HG03354 (cell line): ENCODE measurements around the gene ERBB4.
"Not testable (repeated sequence)": the region's sequence is repeated elsewhere in the genome, so short reads cannot be mapped to it uniquely, and the experiment has no call there.

Source experiments
- ATAC-seq: cut with Tn5 transposase; IDR thresholded peaks from one replicate; pipeline ENCODE4 v1.9.1; 2021; ENCODE audit warnings: mild to moderate bottlenecking; ENCODE audit not compliant: unreplicated experiment, poor library complexity, severe bottlenecking

The ERBB4 gene

DNA sequence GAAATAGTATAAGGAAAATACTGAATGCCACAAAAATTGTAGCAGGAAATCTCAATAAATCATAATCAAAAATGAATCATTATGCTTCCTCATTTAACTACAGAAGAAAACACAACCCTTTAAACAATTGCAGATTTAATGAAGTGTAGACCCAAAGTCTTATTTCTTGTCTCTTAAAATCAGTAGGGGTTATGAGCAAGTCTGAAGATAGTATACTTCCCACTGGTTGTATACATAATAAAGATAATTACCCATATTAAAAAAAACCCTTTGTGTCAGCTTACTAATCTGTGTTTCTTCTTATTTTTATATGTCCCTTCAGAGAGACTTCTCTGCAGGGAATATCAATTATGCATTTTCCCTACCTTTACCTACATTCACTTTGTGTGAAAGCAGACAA, 504.7 kb downstream of the ERBB4 start:
- no peak for ATAC-seq

- ATAC-seq: no peak
Observed at GRCh38 chr2:212032536-212033219, 505.9 kb downstream of the ERBB4 start.

- ATAC-seq: no peak
Observed at GRCh38 chr2:212032032-212032431, 506.6 kb downstream of the ERBB4 start.

- ATAC-seq: no peak
Observed at GRCh38 chr2:212030709-212031108, 507.9 kb downstream of the ERBB4 start.

GRCh38 chr2:212028798-212029394, 509.7 kb downstream of the ERBB4 start:
- ATAC-seq: no peak

DNA sequence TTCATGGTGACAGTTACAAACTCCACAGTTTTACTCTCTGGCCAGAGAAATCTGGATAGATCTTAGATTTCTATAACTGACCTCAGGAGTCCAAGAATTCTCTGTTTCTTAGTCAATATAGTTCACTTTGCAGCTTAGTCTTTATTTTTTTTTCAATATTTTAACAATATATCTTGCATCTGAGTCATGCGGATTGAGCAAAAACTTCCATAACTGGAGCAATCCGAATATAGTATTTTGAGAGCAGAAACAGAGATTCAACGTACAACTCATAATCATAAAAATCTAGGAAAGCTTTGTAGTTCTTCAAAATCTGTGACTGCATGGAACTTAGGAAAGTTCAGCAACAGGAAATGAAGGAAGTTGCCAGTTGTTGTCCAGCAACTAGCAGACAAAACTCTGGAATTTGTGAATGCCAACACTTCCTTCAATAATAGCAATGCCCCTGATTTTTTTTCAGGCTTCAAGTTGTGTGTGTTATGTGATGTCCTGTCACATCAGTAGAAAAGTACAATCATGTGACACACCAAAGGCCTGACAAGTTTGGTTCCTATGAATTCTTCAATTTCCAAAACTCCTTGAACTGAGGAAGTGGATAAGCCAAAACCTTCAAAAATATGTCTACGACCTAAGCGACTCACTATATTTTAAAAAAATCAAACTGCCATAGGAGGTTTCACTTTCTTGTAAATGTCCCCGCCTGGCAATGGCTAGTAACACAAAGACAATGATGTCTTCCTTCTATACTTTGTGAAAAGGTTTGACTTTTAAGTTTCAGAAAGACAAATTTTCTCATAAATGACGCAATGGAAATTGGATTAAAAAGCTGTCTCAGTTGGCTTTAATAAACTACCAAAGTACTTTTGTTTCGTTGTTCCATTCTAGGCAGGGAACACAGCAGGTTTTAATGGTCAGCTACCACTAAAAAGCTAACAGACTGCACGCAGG, 510.6 kb downstream of the ERBB4 start:
- ATAC-seq: no peak

- no peak for ATAC-seq
Observed at GRCh38 chr2:212024040-212024439, 514.6 kb downstream of the ERBB4 start.

- ATAC-seq: no peak
Observed at GRCh38 chr2:212022966-212023365, 515.6 kb downstream of the ERBB4 start.

- ATAC-seq: no peak
Observed at GRCh38 chr2:212021947-212022346, 516.7 kb downstream of the ERBB4 start.

- ATAC-seq: no peak
Observed at GRCh38 chr2:212015588-212015987, 523.0 kb downstream of the ERBB4 start.

- no peak for ATAC-seq
Observed at GRCh38 chr2:212013626-212014025, 525.0 kb downstream of the ERBB4 start.

DNA sequence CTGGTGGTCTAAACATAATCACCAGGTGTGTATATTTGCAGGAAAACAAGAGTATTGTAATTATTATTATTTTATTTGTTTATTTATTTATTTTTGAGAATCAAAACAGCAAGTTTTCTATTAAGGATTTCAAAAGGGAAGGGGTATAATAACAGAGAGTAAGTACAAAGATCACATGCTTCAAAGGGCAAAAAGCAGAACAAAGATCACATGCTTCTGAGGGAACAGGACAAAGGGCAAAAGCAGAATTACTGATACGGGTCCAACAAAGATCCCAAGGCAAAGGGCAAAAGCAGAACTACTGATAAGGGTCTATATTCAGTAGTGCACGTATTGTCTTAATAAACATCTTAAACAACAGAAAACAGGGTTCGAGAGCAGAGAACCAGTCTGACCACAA, 528.3 kb downstream of the ERBB4 start:
- ATAC-seq: not testable (repeated sequence)

GRCh38 chr2:212007972-212008371, 530.6 kb downstream of the ERBB4 start:
- no peak for ATAC-seq

DNA sequence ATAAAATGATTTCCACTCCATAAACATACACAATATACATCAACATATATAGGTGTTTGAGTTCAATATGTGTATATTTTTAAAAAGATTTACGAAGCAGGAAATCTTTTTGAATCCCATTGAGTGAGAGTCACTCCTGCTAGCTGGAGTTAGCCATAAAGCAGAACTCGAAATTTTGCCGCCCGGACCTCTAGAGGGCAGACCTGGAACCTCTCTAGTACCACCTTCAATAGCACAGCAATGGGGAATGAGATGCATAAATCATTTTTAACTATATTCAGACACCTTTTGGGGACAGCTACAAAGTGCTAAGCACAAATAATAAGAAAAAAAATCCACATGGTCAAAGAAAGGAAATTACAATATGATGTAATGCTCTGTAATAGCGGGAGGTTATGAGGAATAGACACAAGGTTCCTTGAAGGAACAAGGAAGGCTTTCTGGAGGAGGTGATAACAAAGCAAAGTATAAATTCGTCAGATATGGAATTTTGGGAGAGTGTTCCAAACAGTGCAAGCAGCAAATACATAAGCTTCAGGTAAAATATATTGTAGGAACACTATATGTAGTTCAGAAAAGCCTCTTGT, 533.4 kb downstream of the ERBB4 start:
- peak; percentile 85 for ATAC-seq

DNA sequence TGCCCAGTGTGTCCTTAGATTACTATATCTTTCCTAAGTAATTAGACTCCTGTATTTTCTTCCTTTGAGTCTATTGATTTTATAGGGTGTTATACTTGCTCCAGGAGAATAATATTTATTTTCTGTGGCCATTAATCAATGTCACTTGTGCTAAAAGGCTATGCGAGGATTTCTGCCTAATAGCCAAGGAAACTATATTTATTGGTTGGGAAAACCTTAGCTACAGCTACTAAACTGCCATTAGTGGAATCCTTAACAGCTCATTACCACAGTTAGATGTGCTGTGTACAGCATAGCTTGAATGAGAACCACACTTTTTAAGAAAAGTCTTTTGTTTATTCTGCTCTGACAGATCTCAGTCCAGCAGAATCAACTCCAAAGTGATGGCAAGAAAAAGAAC, 537.3 kb downstream of the ERBB4 start:
- ATAC-seq: no peak

GRCh38 chr2:211996857-211997256, 541.7 kb downstream of the ERBB4 start:
- no peak for ATAC-seq

- no peak for ATAC-seq
Observed at GRCh38 chr2:211994806-211995205, 543.8 kb downstream of the ERBB4 start.

DNA sequence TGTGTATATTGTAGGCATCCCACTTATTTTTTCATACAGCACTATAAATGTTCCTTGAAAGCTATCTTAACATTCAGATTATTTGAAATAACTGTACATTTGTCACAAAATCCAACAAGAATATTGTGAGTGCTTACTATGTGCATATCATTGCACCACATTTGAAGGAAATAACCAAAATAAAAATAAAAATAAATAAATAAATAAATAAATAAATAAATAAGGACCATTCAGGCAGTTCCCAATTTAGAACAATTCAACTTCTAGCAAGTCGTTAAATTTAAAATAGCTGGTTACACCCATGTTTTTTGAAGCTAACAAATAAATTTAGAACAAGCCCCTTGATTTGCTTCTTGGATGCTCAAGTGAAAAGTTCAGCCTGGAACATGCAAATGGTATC, 548.3 kb downstream of the ERBB4 start:
- no peak for ATAC-seq

DNA sequence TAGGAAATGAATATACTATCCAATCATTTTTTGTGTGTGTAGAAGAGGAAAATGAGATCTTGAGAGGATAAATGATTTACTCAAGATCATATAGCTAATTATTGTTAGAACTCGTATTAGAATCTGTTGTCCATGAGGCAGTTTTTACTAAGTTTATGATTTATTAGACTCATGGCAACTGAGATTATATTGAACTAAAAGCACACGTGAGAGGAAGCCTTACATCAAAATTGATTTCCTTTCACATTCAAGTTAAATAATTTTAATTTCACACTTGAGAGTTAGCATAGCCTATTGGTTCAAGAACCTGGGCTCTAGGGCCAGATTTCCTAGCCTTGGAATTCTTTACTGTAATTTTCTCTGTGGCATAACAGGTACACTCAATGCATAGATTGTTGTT, 552.3 kb downstream of the ERBB4 start:
- no peak for ATAC-seq

DNA sequence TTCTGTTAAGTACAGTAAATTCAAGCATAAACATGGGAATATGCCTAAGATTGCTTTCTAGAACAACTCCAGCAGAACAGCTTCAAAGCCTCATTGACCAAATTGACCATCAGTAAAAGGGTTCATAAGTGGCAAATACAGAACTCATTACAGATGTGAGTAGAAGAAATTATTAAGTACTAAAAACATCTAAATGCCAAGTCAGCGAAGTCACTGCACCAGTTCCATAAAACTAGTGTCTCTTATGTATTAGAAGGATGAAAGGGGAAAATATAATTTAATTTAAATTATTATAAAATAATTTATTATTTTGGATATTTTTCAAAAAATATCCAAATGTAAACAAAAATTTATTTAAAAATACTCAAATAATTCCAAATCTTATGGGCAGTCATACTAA, 553.2 kb downstream of the ERBB4 start:
- ATAC-seq: no peak
